ENCODE data around the gene RPN2. TPM values are rescaled to one million over a fixed set of nuclear protein-coding genes. Genes with fewer than 3 reads are reported as not detected.

The RPN2 gene
- 252 to 269 TPM (median 262 TPM) in 5 replicates for total RNA-seq (2022; extraction: Qiagen RNA extraction)

GRCh38 chr20:37178839-37179682 lies at the start of gene RPN2, which contains the start of gene MROH8:
Gene RPN2, plus strand, starts transcription at chr20:37179330. Its CDS starts 27 bp downstream, at chr20:37179357.
Gene MROH8, minus strand, starts transcription at chr20:37179548.

DNA sequence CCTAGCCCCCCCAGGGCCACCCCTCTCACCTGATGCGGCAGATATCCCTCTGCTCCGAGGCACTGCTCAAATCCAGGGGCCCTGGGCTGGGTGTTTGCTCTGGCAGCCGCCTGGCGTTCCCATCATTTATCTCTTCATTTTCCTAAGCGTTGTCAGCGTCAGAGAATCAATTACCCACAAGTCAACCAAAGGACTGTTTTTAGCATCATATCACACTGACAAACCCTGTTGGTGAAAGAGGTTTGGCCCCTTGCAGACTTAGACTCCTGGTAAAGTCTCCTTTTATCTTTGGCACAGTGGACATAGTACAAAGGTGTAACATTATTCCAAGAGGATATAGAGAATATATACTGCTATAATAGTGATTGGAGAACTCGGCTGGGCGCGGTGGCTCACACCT lies 82.6 kb downstream of the RPN2 start, which contains the start of gene GHRH:
GHRH (minus strand) TSS at position 101 of the 400 bp plus-strand sequence. CDS start 4,925 bp downstream, outside the sequence.

Other genes with a start within 250 kb of the RPN2 start
- 8.0 to 11.4 TPM (median 8.2 TPM) in 5 replicates for gene SAMHD1, start 227.6 kb upstream of the RPN2 start, total RNA-seq (2022; extraction: Qiagen RNA extraction)
- 9.0 to 13.3 TPM (median 9.3 TPM) in 5 replicates for gene RBL1, start 83.3 kb upstream of the RPN2 start, total RNA-seq (2022; extraction: Qiagen RNA extraction)
- 0.71 to 1.5 TPM (median 1.3 TPM) in 5 replicates for gene MROH8, start 218 bp downstream of the RPN2 start, total RNA-seq (2022; extraction: Qiagen RNA extraction)
- not detected in 5 replicates for gene GHRH, start 82.5 kb downstream of the RPN2 start, total RNA-seq (2022; extraction: Qiagen RNA extraction)
- 77.9 to 91.3 TPM (median 90.1 TPM) in 5 replicates for gene MANBAL, start 110.3 kb downstream of the RPN2 start, total RNA-seq (2022; extraction: Qiagen RNA extraction)
- gene SRC, start 166.8 kb downstream of the RPN2 start, total RNA-seq (2022; extraction: Qiagen RNA extraction) = 125 to 130 TPM (median 127 TPM) in 5 replicates